ENCODE results near the gene ADCY2.

DNA sequence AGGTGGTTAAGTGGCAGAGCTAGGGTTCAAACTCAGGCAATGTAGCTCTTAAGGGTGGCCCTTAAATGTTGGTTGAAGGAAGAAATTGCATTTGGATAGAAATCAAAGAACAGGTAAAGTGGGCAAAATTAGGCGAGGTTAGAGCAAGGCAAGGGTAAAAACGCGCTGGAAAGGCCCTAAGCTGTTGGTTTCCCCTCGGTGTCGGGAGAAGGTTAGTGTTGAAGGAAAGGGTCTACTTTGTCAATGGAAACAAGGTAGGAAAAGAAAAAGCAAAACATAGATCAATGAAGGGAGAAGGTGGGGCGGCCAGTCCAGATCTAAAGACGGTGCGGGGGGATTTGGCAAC lies 472.5 kb downstream of the ADCY2 start:
- TF ChIP-seq, protein P1, sequence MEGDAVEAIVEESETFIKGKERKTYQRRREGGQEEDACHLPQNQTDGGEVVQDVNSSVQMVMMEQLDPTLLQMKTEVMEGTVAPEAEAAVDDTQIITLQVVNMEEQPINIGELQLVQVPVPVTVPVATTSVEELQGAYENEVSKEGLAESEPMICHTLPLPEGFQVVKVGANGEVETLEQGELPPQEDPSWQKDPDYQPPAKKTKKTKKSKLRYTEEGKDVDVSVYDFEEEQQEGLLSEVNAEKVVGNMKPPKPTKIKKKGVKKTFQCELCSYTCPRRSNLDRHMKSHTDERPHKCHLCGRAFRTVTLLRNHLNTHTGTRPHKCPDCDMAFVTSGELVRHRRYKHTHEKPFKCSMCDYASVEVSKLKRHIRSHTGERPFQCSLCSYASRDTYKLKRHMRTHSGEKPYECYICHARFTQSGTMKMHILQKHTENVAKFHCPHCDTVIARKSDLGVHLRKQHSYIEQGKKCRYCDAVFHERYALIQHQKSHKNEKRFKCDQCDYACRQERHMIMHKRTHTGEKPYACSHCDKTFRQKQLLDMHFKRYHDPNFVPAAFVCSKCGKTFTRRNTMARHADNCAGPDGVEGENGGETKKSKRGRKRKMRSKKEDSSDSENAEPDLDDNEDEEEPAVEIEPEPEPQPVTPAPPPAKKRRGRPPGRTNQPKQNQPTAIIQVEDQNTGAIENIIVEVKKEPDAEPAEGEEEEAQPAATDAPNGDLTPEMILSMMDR (IDR thresholded peaks at IDR 0.05): no peak
- TF ChIP-seq EP300 (IDR thresholded peaks at IDR 0.05): no peak
- no peak for TF ChIP-seq POLR2A (IDR thresholded peaks at IDR 0.05; ENCODE audit: low read depth)
- no peak for TF ChIP-seq POLR2AphosphoS5 (IDR thresholded peaks at IDR 0.05)
